Endometrium (tissue), 2 donors: Measurements from ENCODE around the gene PYGM.

Experiments
- FAIRE-seq: peaks from 2 replicates; lab custom pipeline; 2012; peaks lifted over from hg19 to GRCh38; lab: Jason Lieb, UNC
- donor health status: control.
- donor health status: control.

PYGM gene

DNA sequence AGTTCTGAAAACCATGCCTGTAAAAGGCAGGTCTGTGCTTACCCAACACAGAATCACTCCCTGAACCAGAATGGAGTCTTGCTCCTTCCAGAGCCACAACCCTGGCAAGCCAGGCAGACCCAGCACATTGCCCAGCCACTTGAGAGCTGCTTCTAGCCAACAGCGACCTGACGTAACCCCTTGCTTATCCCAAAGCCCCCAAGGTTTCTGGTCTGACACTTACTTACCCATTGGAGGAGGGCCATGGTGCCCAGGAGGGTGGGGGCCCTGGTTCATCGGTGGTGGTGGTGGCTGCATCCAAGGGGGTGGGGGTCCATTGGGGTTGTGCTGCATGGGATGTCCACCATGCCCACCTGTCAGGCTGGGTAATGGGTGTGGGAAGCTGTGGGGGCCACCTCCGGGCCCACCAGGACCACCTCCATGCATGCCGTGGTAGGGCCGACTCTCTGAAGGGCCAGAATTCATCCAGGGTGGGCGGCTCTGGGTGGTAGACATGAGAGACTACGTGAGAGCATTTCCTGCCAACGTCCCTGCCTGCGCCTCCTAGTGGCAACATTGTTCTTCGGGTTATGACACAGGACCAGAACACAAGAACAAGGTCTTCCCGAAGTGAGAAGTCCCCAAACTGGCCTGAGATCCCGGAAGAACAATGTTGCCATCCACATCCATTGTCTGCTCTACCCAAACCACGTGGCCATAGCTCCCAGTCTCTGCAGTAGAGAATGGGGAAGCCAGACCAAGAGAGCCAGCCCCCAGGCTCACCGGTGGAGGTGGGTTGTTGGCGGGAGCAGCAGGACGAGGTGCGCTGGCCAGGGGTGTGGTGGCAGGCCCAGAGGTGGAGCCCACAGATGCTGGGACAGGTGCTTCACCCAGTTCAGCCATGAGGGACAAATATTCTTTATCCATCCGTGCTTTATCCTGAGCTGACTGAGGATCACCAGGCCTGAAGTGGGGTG is 7.8 kb upstream of the PYGM start:
- no peak for FAIRE-seq

DNA sequence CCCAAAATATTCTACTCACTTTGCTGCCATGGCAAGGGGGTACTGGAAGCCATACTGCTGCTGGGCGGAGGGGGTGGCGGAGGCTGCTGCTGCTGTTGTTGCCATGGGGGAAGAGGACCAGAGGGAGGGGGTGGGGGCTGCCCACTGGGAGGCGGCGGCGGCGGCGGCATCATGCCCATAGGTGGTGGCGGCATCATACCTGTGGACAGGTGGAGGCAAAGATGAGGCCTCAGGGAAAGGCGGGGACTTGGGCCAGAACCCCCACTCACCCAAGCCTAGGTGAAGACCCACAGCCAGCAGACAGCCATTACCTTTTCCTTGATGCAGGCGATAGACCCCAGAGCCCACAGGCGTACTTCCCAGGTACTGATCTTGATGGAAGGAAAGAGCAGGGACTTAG is 7.1 kb upstream of the PYGM start:
- no peak for FAIRE-seq

DNA sequence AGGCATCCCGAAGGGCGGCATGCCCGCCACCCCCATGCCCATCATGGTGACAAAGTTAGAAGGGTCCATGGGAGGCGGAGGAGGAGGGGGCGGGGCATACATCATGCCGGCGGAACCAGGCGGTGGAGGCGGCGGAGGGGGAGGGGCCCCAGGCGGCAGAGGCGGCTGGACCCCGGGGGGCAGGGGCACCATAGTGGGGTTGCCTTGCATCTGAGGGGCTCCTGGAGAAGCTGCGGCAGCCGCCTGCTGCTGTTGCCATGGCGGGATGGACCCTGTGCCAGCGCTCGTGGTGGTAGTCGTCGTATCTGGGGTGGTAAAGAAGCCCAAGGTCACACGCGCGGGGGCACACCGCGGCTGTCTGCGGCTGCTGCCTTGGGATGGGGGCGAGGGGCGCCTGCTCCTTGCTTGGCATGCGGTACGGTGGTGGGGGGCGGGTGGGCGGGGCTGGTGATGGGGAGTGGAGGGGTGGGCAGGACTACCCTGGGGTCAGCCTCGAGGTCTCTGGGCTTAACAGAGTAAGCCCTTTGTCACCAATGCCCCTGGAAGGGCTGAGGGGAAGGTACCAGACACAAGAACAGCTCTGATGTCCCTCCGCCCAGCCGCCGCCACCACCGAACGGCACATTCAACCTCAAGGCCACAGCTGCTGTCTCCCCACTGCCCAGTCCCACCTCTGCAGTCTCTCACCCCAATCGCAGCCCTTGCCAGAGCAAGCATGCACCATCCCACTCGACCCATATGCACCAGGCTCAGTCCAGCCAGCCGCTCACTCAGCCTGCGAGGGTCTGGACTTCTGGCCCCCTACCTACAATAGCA is 6.3 kb upstream of the PYGM start:
- no peak for FAIRE-seq

DNA sequence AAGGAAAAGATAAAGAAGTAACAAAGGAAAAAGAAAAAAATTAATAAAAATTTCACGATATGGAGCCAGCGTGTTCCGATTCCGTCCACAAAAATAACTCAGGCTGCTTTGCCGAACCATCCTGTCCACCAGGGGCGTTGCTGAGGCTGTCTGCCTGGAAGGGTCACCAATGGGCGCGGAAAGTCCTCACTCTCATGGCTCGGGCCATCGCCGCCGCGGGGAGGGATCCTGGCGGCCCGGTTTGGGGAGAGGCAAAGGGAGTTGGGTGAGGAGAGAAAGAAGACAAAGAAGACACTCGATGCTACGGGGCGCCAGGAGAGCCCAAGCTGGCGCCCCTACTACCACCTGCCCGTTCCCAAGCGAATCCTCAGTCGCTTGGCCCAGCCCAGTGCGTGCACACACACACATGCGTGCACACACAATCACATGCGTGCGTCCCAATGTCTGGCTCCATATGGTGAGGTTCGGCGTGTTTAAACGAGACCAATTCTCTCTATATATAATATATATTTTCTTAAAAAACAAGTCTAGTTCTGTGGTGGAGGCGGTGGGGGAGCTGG is 5.6 kb upstream of the PYGM start:
- FAIRE-seq: no peak

DNA sequence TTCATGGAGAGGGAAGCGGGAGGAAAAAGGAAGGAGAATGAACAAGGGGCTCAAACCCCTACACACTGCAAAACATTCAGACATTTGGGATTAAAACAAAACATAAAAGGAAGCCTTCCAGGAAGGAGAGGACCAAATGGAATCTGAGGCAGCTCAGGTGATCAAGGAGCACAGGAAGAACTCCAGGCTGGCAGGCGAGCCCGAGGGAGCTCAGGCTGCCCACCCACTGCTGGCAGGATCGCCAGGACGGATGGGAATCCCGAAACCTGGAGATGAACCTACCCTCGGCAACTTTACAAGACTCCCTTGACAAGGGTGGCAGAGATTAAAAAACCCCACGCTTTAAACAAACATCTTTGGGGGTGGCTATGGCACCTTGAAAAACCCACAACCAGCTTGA is 5.0 kb upstream of the PYGM start:
- FAIRE-seq: no peak

DNA sequence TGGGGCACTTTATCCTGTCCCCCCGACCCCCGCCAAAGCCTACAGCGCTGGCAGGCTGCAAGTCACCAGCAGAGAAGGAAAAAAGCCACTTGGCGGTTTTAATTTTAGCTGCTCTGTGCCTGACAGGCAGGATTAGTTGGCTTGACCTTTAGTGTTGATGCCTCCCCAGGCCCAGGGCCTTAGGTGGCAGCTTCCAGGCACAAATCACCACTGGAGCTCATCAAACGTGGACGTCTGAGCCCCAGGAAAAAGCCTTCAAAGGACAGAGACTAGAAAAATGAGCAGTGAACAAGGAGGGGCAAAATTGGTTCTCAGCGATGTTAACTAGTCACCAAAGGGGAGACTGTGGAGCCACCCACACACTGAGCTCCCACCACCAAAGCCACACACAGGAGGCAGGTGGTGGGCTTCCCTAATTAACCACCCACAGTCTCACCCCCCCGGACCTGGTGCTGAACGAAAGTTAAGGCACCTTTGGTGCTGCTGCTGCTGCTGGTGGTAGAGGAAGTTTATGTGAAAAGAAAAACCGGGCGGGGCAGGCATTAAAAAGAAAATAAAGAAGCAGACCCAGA is 4.4 kb upstream of the PYGM start:
- no peak for FAIRE-seq

DNA sequence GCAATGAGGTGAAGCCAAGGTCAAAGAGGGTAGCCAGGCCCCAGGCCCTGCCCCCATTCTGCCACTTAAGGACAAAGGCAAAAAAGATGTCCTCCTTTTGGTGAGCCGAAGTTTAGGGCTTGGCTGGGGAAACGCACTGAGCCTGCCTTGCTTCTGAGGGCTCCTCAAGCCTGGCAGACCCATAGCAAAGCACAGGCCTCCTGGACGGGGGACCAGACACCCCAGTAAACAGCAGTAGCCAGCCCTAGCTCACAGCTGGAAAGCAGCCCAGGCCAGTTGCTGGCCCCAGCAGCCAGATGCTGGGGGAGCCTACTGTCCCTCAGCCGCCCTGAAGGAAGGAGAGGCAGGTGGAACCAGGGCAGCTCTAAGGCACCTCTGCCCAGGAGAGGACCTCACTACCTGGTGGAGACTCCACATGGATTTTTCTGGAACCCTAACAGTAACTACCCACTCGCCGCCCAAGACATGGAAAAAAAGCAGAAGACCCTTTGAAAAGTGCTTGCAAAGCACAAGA is 3.8 kb upstream of the PYGM start:
- no peak for FAIRE-seq

DNA sequence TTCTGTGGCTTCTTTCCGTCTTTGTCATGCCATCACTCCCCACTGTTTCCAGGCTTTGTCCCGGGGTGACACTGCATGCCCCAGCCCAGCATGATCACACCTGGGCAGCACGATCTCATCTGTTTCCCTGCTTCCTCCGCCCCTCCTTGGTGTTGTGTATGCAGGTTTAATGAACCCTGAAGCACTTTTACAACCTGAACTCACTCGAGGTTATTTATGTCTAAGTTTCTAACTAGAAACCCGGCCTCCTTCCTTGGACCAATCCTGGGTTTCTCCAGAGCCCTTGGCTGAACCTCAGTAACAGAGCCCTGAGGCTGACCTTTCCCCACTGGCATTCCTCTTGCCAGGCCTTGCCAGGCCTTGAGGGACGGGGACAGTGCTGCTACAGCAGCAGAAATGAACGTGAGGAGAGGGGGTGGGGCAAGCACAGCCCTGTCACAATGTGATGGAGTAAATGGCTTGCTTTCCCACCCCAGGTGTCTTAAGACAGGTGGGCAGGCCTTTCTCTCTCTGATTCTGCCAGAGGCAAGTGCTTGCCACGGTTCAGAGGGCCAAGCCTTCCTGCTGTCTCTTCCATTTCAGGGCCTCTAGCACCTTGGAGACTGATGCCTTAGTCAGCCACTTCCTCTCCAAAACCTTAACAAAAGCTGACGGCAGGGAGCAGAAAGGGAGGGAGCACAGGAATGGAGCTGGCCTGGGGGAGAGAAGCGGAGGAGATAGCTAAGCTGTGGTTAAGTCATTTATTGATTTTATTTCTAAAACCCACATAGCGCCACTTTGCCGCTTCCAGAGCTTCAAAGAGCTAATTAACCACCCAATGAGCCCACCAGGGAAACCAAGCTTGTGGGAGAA is 3.1 kb upstream of the PYGM start:
- no peak for FAIRE-seq

DNA sequence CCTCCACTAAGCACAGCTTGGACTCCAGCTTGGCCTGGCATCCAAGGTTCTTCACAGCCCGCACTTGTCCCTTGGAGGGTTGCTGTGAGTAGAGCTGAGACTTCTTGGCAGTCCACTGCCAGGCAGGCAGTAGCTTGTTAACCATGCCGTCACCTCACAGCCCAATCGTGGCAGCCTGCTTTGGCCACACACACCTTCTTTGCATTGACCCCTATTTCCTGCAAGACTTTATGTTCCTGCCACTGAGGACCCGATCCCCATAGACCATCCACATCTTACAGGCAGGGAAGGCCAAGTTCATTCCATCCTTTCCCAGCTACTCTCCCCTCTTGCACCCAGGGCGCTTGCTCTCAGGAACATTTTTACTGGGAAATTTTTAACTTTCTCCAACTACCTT is 2.5 kb upstream of the PYGM start:
- no peak for FAIRE-seq

DNA sequence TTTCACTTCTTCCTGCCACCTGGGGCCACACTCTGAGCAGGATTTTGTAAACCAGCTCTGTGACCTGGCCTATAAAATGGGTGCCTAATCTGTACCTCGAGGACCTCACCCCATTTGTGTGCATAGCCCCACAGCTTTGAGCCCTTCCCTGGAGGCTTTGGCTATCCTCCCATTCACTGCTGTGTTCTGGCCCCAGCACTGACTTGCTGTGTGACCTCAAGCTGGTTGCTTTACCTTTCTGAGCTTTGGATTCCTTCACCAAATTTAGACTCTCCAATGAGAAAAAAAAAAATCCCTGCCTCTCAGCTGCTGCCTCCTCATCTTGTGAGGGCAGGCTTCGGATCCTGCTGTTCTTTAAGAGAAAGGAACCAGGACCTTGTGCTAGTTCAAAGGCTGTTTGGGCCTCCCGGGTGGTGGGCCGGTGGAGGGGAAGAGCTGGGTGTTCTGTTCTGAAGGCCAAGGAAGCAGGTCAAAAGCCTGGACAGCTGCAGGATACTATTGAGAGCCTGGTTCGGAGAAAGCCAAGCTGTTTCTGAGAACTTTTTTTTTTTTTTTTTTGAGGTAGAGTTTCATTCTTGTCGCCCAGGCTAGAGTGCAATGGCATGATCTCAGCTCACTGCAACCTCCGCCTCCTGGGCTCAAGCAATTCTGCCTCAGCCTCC is 1.1 kb upstream of the PYGM start:
- FAIRE-seq: no peak

DNA sequence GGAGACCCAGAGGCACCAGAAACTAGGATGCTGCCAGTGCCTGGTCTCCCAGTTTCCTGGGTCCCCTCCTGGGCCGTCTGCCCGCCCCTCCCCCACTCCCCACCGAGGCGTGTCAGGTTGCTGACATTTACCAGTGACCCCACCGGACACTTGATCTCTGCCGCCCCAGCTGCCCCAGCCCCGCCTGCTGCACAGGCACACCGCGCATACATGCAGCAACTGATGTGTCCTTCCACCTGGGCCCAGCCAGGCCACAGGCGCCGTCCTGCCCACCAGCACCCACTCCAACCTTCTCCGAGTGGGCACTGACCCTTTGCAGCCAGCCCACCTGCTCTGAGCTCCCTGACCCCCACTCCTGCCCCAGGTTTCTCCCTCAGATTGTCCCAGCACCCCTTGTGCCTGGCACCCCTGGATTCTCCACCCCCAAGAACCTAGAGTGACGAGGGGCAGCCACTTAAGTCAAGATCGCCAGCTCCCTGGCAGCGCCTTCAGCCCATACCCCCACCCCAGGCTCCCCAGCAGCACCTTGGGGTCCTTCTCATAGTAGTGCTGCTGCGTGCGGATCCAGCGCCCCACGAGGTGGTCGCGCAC is 548 bp downstream of the PYGM start:
- no peak for FAIRE-seq

DNA sequence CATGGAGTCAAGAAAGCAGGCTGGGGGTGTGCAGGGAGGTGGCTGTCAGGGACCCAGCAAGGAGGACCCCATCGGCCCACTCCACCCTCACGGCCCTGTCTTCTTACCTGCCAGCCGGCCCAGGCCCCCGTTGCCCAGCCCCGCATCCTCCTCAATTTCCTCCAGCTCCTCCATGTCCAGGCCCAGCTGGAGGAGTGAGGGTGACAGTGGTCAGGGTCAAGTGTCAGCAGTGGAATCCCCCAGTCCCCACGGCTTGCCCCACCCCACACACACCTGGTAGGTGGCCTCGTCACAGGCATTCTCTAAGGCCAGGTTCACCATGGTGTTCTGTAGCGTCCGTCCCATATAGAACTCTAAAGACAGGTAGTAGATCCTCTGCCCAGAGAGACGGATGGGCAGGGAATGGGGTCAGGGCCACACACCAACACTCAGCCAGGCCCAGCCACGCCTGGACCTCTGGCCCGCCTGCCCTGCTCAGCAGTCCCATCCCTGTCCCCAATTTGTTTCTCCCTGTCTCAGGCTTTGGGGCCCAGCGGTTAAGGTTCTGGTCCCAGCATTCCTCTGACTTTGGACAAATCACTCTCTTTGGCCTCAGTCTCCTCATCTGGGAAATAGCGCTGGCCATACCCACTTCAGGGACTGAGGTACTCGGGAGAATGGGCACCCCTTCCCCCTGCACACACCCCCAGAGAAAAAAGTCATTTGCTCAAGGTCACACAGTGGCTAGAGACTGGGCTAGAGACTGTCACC is 1.3 kb downstream of the PYGM start:
- FAIRE-seq: no peak

DNA sequence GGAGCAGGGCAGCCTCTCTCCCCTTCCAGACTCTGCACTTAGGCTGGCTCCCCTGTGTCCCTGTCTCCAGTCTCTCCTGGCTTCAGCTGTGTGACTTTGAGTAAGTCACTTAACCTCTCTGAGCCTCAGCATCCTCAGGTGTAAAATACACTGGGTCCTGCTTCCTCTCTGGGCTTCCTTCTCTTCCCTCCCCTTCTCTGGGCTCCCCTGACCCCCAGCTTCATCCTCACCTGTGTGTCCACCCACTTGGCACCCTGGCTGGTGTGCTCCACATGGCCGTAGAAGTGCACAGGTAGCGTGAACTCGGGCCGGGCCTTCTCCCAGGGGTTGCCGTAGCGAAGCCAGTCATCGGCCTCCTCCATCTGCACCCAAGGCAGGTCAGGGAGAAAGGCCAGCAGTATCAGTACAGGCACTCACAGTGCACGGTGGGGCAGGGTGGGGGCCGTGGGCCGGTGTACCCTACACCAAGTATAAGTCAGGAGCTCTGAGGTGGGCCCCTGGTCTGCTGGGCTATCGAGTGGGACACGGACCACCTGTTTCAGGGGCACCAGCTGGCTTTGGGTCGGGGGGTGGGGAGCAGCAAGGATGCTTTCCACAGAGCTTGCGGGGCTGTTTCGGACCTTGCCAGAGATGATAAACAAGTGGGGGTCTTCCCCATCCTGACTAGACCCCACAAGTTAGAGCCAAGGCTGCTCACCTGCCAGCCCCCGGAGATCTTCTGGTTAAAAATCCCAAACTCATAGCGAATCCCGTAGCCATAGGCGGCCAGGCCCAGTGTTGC is 2.0 kb downstream of the PYGM start:
- no peak for FAIRE-seq

DNA sequence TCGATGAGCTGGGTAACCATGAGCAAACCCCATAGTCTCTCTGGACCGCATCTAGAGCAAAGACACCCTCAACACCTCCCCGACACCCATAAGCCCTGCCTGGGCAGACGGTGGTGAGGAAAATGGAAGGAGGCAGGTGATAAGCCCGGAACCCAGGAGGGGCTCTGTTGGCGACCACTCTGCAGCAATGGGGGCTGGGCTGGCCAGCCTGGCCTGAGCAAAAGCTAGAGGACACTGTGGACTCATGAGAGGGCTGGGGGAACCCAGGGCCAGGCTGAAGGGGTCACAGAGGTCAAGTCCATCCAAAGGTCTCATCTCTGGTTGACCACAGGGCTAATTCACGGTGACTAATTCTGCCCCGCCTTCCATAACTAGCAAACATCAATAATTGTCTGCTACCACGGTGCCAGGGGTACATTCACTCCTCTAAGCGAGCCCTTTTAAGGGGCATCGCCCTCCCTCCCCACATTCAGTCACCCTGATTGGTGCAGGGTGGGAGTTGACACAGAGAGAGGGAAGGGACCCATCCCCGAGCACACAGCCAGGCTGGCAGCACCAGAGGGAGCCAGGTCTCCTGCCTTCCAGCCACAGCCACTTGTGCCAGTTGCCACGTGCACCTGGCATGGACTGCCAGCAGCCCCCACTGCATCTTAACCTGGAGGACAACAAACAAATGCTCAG is 4.0 kb downstream of the PYGM start:
- no peak for FAIRE-seq

DNA sequence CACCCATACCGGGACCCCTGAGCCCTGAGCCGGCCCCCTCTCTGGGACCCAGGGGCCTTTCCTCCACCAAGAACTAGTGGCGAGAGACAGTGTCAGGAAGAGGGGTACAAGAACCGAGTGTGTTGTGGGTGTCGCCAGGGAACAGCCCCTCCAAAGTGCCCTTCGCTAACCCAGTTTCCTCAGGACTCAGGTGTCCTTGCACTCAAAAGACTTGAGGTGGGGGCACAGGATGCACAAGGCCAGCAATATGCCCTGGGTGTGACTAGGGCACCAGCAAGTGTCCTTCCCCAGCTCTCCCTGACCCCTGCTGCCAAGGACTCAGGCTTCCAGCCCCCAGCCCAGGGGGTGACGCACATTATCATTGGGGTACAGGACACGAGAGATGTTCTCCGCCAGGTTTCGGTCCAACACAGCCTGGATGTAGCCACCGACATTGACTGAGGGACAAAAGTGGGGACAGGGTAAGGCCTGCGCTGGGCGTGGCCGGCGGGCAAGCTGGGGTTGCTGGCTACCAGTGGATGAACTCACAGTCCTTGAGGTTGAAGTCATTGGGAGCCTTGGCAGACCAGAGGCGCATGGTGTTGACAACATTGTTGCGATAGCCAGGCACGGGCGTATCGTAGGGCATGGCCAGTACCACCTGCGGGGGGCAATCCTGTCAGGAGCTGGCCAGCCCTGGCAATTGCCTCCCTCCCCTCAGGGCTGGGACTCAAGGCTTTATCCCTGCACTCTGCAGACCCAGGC is 4.7 kb downstream of the PYGM start:
- no peak for FAIRE-seq

DNA sequence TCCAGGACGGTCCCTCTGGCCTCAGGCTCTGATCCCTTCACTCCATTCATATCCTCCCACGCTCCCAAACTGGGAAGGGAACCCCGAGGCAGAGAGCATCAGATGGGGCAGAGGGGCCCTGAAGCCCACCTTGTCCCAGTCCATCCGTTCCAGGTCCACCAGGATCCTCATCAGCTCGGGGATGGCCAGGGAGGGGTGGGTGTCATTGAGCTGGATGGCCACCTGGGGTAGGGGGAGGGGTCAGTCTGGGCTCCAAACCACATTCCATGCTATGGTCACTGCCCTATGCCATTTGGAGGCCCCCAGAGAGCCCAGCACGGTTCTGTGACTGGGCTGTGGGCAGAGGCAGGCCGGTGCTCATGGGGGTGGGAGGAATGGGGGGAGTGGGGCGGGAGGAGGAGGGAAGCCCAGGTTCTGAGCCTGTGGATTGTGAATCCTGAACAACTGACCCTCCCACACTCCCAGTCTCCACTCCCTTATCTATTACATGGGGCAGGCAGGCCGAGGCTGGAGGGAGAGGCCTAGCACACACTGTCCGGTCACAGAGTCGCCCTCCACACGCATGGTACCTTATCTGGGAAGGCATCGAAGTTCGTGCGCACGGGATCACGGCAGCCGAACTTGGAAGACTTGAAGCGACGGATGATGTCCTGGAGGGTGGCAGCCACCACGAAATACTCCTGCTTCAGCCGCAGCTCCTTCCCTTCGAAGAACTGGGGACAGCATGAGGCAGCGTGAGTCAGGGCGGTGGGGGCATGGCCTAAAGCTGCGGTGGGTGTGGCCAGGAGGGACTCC is 5.5 kb downstream of the PYGM start:
- FAIRE-seq: no peak
